HG03066 (cell line): Measurements from ENCODE around the gene LYRM4.

Source experiments
- ATAC-seq: cut with Tn5 transposase; IDR thresholded peaks from one replicate; pipeline ENCODE4 v1.9.1; 2021; ENCODE audit warnings: low read depth; ENCODE audit not compliant: unreplicated experiment

The LYRM4 gene

DNA sequence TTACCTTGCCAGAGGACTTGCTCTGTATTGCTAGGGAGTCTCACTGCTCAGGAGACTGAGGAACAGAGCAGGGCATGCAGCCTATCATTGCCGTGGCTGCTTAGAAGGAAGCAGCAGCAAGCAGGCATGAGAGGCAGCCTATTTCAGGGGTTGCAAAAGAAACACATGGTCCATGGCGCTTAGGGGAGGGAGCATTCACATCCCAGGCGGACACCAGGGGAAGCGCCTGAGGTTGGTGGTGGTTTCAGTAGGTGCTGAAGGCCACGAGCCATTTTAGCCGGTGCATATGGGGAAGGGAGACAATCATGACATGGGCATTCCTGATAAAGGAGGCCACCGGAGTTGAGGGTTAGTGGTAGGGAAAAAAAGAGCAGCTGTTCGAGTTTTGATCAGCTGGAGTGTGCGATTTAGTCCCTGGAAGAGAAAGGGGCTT is 21.5 kb upstream of the LYRM4 start:
- no peak for ATAC-seq

DNA sequence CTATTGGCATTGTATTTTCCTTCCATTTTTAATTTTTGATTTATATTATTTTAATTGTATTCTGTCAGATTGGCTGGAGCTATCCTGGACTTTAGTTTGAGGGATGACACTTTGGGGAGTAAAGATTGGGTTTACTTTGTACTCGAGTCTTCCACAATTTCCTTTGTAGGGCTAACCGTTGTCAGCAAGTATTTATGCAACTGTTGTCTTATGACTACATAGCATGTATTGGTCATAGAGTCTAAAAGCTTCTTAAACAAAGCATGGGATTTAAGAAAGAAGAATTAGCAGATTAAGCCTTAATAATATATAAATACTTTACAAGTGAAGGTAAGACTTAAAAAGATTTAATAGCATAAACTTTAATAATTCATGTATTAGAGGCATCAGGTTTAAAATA is 20.2 kb upstream of the LYRM4 start:
- ATAC-seq: no peak

DNA sequence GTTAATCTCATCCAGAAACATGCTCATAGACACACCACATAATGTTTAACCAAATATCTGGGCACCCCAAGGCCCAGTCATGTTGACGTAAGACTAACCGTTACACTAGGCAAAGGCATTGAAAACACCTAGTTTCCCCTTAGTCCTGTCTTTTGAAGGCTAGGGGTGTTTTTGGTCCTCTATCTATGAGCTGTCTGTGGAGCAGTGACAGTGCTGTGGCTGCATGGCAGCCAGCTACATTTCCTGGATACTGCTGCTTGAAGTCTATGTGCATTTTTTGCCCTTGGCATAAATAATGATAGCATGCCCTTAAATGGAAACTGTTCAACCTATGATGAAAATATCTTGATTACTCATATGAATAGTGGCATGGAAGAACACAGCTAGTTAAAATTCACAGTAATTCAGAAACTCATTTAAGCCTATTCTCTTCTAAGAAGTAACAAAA is 19.2 kb upstream of the LYRM4 start:
- no peak for ATAC-seq

DNA sequence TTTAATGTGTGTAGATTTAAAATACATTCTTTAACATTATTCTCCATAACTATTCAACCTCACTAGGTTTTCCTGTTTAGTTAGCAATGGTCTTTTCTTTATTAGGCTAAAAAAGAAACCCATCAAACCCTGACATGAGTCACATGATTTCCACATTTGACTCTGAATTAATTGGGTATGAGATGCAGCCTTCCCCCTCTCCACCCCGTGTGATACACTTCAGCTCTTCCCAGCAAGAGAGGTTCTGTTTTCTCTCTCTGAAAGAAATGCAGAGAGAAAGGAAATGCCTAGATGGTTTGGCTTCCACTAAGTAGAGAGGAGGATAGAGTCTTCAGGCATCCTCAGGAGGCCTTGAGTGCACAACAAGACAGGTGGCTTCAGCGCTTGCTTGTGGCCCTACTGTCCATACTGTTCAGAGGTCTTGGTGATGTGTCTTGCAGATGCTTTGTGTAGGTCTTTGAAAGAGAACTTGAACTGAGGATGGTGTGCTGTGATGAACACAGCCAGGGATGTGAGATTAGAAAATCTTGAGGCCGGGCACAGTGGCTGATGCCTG is 17.9 kb upstream of the LYRM4 start:
- ATAC-seq: no peak

DNA sequence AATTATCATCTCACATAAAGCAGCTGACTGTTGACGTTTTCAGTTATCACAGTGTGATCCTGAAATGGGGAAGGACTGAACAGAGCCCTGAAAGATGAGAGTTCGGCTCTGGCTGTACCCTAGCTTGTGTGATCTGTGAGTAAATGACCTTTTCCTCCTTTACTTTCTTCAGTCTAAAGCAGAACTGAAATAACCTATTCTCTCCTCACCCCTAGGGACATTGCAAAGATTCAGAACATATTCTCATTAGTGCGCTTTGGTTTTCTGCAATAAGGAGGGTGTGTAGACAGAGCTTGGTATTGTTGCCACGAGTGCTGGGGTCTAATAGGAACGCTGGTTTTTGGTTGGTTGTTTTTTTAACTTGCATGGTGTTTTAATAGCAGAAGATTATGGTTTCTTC is 17.3 kb upstream of the LYRM4 start:
- peak; percentile 82 for ATAC-seq

DNA sequence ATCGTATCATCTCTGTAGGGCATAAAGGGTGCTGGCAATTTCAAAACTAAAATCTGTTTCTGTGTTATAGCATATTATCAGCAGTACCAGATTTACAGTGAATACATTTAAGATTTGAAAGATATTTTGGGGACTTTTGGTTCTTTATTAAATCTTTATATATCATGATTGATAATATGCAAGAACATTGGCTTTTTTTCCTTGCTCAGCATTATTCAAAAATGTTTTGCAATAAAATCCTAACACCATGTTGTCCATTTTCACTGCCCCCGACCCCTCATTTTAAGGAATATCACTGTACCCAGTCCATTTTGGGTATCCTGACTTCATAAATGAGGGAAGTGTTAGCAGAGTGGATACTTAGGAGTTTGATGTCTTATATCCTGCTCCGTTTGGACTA is 16.8 kb upstream of the LYRM4 start:
- no peak for ATAC-seq

DNA sequence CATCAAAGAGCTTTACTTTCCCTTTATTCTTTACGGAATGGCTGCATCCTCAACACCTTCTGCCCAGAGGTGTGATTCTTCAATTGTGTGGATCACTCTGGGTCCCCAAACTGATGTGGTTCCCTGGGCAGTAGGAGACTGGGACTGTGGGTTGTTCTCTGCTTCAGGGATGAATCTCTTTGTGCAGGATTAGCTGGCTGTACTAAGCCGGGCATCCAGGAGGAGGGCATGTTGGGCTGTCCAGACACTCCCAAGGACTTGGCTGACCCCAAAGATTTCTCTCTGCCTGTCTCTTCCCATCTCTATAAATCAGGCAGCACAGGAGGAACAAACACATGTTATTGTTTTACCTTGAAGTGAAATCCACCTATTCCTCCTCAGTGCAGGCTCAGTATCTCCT is 15.8 kb upstream of the LYRM4 start:
- ATAC-seq: no peak

DNA sequence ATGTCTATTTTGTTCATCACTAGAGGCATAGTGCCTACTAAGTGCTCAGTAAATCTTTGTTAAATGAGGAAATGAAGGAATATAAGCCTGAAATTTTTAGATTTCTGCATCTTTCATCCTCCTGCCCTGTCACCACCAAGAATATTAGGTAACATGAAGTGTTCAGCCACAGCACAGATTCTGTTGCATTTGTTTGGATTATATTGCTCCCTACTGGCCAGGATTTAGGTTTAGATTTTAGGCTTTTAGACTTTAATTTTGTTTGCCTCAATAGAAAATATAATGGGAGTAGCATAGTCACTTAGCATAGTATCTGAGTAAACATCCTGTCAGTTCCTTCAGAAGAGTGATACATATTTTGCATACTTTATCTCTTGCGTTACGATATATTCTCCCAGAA is 14.7 kb upstream of the LYRM4 start:
- ATAC-seq: no peak

DNA sequence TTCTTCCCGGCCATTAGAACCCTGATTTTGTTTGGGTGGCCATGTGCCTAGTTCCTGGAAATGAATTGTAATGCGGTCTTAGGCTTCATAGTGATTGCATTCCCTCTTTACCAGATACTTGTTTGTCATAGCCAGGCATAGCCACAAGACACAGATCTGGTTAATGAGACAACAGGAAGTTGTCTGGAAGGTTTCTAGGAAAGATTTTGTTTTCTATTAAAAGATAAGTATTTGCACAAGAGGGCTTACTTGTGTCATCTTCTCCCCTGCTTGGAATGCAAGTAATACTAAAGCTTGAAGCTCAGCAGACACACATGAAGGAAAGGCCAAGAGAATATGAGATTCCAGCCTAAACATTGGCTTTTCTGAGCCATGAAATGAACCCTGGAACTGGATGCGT is 13.5 kb upstream of the LYRM4 start:
- ATAC-seq: no peak

DNA sequence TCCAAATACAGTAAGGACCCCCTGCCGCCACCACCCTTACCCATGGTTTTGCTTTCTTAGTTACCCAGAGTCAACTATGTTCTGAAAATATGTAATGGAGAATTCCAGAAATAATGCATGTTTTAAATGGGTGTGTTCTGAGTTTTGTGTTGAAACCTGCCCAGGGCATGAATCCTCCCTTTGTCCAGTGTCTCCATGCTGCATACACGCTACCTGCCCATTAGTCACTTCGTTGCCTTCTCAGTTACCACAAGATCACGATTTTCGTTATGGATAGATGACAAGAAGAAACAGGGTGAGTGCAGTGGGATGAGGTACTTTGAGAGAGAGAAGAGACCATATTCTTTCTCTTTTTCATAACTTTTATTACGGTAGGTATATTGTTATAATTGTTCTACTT is 11.2 kb upstream of the LYRM4 start:
- ATAC-seq: no peak

DNA sequence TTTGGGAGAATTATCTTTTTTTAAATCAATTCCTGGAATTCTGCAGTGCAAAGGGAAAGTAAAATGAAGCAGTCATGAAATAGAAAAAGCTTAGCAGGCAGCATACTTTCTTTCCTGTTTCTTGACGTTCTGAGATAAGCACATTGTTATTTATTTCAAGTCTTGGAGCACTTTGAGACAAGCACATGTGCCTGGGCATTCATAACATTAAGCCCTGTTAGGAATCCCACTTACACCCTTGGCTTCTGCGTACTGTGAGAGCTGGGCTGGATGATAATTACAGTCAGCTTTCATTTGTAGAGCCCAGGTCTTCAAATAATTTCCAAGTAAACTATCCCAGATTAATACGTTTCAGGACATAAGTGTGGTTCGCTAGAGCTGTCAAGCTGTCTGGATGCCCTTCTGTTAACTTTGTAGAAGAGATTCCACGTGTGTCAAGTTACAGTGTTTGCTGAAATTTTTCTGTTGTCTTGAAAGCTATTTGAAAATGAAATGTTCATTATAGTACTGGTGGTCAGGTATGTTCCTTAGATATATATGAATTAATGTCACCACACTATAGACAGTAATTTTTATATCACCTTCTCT is 9.4 kb upstream of the LYRM4 start:
- no peak for ATAC-seq

DNA sequence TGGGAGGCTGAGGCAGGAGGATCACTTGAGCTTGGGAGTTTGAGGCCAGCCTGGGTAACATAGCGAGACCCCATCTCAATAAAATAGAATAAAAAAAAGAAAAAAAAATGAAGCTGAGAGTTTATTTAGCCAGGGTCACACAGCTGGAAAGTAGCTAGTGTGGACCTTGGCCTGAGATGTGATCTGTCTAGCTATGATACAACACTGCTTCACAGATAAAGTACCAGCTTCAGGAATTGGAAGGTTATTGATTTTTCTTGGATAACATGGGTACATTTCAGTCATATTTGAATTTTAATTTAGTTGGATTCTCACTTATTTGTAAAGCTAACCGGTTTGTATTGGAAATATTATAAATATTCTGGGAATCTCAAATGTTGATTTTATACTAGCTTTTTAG is 5.7 kb upstream of the LYRM4 start:
- no peak for ATAC-seq

DNA sequence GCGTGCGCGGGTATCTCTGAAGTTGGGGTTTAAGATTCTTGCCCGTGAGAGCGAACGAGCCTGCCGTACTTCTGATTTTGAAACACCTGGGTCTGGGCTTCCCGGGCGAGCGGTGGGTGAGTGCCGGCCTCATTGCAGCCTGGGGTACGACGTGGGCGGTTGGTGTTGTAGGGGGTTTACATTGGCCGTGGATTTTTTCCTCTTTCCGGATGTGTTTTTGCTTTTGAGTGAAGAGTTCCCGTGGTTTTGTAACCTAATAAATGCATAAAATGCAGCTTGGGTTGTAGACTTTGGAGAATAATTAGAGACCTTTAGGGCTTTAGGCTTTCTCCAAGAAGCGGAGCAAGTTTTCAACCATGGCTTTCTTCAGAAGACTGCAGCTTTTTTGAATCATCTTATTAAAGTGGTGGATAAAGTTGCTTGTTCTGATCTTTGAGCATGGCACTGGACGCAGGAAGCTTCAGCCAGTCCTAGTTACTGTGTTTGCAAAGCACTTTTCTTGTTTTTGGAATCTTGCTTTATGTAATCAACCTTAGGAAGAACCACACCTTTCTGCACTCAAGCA is 877 bp upstream of the LYRM4 start:
- no peak for ATAC-seq

DNA sequence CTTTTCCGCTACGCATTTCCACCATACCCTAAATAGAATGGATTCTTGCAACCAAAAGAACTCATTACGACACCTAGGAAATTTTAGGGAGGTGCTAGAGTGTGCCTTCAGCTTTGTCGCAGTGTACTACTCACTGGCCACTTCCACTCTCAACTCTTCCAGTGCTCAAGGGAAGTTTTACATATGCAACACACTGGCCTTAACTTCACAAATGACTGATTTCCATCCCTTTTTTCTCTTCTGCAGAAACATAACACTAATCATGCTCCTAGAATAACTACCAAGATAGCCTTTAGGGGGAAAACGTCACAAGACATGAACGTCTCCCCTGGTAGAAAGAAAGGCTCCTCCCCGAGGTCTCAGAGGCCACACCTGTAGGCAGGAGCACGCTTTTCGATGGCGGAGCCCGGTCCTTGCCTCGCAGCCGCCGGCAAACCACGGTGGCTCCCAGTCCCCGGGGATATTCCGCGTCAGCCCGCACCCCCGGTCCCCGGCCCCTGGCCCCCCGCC is 584 bp downstream of the LYRM4 start:
- ATAC-seq: peak; percentile 63

DNA sequence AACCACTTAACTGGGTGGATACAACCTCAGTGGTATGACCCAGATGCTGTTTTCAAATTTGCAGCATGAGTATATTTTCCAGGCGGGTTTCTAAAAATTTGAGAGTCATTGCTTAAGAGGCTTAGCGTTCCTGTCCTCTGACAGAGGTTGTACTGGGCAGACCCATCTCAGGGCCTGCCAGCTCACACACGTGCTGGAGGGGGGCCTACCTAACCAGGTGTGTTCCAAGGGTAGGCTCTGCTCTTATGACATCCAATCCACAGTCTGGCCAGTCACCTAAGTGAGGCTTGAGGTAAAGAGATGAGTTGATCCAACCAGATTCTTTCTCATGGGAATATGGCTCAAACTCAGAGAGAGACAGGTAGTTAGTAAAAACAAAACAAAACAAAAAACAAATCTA is 1.3 kb downstream of the LYRM4 start:
- ATAC-seq: no peak

DNA sequence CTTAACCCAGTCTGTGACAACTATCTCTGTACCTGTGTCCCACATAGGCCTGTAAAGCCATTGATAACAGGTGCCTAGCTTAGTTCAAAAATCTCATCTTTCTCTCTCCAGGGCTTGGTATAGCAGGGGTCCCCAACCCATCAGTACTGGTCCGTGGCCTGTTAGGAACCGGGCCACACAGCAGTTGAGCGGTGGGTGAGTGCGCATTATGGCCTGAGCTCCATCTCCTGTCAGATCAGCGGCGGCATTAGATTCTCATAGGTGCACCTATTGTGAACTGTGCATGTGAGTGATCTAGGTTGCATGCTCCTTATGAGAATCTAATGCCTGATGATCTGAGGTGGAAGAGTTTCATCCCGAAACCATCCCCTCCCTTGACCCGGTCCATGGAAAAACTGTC is 3.4 kb downstream of the LYRM4 start:
- no peak for ATAC-seq

DNA sequence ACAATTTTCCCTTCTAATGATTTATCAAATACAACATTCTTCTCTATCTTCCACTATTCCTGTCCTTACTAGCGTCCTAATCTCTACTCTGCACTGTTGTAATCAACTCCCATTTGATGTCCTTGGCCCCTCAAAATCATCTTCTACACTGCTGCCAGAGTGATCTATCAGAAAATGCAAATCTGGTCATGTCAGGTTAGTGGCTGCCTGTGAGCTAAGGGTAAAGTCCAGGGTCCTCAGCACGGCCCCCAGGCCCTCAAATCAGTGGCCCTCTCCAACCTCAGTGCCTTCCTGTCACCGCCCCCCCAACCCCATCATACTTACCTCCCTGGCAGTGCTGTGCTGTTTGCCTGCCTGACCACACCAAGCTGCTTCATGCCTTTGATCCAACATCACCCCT is 3.8 kb downstream of the LYRM4 start:
- no peak for ATAC-seq

DNA sequence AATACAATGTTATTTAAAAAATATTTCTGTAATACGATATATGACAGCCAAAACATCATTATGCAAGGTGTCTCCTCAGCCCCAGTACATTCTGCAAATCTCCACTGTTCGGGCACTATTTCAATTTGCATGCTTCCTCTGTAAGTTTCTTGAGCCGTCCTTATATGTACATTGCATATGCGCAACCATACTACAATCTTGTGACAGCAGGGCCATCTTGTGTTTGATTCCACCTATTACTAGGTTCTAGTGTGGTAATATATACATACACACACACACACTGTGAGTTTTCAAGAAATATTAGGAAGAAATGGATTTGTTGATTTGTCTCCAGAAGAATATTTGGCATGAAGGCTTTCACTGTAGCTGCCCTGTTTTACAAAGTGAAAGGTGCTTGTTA is 9.8 kb downstream of the LYRM4 start:
- no peak for ATAC-seq

DNA sequence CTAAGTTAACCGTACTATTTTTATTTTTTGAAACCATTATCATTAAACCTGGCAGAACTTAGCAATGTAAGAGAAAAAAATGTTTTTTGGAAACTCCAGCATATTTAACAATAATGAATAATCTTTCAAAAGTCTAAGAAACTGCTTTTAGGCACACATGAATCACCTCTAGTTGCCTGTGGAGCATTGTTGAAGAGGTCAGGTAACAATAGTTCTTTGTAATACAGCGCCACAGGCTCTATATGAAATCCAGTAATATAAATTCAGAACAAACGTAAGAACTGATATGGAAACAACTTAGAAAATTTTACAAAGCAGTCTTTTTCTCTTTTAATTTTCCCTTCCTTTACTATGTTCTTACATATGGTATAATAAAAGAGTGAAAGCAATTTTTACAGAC is 10.3 kb downstream of the LYRM4 start:
- no peak for ATAC-seq

DNA sequence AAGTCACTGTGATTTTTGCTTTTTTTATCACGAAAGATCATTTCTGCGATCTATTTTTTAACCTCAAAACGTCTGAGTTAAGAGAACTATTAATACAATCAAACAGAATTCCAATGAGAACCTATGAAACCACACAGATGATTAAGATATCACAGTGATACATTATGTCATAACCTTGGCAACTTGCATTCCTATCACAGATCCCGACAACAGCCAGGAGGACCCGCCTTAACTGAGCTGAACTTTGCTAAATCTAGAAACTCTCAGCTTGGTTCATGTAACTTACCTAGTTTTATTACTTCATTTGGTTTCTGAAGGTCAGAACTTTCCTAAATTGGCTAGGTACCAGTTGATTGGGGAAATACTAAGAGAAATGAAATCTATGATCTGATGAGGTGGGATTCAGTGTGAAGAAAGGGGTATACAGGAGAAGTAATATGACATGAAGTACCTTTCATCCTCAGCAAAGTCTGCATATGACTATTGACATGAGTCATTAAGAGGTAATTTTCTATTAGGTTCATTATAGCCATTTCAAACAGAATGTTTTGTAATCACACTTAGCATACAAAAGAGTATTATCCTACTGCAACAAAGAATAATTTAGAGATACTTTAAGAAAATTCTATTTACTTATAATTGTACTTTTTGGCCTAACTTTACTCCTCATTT is 11.2 kb downstream of the LYRM4 start:
- no peak for ATAC-seq

DNA sequence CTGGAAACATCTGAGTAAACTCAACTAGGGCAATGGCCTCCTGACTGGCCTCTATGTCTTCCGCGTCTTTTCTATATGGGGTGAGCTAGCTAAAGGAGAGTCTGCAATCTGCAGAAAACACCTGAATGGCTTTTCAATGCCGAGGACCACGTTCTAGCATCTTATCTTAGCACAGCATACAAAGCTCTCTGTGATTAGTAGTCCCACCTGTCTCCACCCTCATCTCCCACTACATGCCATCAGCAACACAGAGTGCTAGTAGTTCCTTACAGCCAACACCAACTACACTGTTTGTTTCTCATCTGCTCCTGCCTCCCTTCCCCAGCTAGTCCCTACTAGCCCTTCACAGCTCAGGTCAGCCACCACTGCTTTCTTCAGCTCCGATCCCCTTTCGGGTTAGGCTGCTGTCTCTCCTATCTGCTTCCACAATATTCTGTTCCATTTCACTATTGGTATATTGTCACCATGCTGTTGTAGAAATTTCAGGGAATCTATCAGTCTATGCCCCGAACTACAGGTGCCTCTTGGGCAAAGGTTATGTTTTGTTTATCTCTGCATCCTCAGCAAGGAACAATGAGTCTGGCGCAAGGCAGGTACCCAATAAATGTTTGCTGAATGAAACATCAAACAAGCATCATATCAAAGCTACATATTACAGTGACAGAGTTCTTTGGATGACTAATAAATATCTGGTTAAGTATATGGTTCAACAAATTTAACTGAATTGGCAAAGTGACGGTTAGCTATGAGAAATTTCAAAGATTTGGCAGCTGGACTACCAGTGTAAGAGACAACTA is 12.2 kb downstream of the LYRM4 start:
- ATAC-seq: no peak
